GM18498 (cell line): ENCODE data around the gene POU2F1.

Source experiments
- ATAC-seq: cut with Tn5 transposase; IDR thresholded peaks from one replicate; pipeline ENCODE4 v1.9.1; 2021; ENCODE audit warnings: mild to moderate bottlenecking, moderate library complexity; ENCODE audit not compliant: unreplicated experiment

POU2F1 gene

DNA sequence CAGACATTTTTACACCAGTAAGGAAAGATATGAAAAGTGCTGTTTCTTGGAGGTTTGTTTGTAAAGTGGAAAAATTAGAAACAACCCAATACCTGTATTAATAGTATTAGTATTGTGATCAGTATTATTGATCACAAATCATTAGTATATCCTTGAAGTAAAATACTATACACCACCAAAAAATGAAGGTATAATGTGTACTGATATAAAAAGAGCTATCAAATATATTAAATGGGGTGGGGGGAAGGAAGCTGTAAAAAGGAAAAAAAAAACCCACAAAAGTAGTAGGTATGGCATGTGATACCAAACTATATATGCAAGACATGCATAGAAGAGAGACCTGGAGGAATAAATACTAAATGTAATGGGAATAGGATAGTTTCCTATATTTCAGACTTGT, 46.3 kb downstream of the POU2F1 start:
- no peak for ATAC-seq

DNA sequence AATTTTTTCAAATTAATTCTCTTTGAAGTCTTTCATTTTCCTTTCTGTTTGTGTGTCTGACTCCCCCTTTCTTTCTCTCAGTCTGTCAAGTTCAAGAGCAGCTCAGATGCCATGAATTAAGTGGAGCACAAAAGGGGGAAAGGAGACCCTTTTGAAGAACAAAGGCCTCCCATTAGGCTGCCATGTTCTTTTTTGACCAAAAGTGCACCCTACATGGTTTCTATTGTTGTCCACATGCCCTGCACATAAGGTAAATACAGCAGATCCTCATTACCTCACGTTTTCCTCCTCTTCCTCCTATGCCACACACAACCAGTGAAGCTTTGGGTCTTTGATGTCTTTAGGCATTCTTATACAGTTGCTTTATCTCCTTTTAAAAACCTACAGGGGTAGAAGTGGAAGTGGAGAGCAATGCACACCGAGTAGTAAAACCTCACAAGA, 47.7 kb downstream of the POU2F1 start:
- ATAC-seq = no peak

DNA sequence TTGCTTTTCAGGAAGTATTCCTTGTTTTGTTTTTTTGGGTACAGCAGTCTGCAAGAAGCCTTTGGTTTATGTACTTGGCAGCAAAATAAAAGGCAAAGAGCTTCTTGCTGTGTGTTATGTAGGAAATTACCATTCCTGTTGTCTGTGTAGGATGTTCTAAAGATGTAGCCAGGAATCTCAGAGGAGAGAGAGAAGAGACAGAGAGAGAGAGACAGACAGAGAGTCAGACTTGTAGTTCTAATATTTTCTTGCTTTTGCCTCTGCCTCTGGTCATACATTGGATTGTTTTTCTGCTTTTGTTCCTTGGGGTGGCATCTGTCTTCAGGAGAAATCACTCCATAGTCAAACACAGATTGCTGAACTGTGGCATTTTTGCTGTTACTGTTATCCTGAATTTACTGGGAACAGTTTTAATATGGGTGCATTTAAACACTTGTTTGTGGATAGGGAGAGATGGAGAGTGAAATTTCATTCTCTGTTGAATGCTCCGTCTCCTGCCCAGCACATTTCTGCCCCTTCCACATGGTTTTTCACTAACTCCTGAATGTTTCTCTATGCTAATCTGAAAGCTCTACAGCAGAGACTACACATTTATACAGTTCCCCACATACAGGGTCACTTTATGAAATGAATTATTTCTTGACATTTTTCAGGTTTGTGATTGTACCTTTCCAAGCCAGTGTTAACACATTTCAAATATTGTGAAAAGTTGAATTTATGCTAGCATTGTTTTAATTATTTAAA, 49.8 kb downstream of the POU2F1 start:
- no peak for ATAC-seq

DNA sequence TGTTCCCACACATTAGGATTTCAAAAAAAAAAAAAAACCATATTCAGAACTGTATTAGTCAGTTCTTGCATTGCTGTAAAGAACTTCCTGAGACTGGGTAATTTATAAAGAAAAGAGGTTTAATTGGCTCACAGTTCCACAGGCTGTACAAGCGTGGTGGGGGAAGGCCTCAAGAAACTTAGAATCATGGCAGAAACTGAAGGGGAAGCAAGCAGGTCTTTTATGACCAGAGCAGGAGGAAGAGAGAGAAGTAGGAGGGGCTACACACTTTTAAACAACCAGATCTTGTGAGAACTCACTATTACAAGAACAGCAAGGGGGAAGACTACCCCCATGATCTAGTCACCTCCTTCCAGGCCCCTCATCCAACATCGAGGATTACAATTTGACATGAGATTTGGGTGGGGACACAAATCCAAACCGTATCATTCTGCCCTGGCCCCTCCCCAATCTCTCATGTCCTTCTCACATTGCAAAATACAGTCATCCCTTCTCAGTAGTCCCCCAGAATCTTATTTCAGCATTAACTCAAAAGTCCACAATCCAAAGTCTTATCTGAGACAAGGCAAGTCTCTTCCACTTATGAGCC, 51.8 kb downstream of the POU2F1 start:
- no peak for ATAC-seq

DNA sequence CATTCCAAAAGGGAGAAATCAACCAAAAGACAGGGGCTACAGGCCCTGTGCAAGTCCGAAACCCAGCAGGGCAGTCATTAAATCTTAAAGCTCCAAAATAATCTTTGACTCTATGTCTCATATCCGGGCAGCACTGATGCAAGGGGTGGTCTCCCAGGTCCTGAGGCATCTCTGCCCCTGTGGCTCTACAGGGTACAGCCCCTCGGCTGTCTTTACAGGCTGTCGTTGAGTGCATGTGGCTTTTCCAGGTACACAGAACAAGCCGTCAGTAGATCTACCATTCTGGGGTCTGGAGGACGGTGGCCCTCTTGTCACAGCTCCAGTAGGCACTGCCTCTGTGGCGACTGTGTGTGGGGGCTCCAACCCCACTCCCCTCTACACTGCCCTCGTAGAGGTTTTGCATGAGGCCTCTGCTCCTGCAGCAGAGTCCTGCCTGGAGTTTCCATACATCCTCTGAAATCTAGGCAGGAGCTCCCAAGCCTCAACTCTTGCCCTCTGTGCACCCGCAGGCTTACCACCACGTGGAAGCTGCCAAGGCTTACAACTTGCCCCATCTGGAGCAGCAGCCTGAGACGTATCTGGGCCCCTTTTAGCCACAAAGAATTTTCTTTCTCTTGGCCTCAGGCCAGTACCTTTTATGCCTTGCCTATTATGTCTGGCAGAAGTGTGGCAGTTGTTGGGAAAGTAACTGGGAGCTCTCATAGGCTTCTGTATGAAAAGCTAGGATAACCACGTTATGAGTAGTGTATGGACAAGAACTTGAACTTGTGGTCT, 52.5 kb downstream of the POU2F1 start:
- ATAC-seq = no peak

DNA sequence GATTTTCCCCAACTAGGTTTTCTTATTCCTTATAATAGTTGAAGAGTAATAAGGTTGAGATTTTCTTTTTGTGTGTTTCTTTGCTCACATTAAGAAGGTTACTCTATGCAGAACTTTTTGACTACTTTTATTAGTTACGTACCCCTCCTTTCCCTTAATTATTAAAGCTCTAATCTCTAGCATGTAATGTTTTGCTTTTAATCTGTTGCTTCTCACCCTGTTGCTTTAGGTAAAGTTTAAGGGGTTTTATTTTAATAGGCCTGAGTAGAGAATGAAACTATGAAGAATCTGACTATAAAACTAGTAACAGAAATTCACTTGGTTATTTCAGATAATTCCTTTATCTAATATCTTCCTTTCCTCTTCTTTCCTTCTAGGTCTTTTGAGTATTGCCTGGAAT, 53.4 kb downstream of the POU2F1 start:
- no peak for ATAC-seq

DNA sequence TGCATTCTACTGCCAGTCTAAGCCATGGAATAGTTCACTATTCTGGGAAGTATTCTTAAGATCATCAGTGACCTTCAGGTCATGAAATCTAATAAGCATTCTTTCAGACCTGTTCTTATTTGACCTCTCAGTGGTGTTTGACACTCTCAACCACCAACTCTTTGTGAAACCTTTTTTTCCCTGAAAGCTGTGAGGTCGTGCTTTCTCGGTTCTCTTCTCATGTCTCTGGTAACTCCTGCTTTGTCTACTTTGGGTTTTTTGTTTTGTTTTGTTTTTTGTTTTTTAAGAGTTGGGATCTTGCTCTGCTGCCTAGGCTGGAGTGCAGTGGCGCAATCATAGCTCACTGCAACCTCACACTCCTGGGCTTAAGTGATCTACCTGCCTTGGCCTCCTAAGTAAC, 56.3 kb downstream of the POU2F1 start:
- ATAC-seq = peak; percentile 90

DNA sequence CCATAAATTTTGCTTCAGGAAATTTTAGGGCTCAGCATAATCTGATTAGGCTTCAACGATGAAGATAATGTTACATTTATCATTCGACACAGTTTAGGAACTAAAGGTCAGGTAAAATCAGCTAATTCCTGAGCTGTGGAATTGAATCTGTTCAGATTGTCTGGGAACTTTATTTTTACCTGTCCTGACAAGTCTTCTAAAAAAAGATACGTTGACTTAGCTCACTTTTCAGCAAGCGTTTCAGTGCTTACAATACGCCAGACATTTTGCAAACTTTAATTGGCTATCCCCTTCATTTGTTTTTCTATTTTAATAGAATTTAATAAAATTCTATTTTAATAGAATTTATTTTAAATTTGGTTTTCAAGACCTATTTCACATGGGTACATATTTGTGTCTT, 57.8 kb downstream of the POU2F1 start:
- ATAC-seq = no peak

DNA sequence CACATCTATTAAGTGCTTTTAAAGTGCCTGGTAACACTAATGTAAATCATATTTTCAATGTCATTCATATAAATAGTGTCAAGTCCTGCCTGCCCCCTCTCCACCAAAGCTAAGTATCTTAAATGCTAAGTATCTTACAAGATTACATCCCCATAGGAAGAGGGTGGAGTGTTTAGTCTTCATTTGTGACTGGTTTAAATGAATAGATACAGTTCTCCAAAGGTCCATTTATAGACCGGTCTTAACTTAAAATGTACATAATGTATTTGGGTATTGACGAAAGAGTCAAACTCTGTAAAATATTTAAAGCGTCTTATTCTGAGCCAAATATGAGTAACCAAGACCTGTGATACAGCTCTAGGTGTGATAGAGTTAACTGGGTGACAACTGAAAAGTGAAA, 60.2 kb downstream of the POU2F1 start:
- no peak for ATAC-seq

DNA sequence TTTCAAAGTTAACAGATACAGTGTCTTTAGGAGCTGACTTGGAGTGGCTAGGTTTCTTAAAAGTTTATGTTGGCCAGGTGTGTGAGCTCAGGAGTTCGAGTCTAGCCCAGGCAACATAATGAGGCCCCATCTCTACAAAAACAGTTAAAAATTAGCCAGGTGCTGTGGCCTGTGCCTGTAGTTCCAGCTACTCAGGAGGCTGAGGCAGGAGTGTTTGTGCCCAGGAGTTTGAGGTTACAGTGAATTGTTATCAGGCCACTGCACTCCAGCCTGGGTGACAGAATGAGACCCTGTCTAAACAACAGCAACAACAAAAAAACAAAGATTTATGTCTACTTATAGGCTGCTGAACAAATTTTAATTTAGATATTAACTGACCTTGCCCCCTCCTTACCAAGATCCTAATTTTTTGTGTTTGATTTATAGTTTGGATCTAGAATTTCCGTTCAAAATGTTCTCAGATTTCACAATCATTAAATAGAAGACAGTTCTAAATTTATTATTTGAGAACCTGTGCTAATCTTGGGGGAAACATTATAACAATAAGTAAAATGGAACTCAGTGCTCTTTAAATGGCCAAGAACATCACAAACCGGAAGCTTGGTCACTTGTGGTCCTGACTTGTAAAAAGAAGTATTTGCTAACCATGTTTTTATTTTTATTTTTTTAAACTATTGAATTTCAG, 67.8 kb downstream of the POU2F1 start:
- no peak for ATAC-seq

DNA sequence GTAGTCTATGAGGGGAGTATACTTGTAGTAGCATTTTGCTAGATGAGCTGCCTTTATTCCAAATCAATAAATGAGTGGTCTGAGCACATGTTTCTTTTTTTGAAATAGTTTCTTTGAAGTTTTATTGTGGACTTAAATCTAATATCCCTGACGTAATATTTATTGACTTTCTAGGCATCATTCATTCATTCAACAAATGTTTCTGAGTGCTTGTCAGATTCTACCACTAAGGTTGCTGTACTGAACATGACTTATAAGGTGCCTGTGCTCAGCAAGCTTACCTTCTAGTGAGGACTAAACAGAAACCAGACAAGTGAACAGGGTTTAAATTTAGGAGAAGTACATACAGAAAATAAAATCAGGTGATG, 68.4 kb downstream of the POU2F1 start:
- no peak for ATAC-seq

DNA sequence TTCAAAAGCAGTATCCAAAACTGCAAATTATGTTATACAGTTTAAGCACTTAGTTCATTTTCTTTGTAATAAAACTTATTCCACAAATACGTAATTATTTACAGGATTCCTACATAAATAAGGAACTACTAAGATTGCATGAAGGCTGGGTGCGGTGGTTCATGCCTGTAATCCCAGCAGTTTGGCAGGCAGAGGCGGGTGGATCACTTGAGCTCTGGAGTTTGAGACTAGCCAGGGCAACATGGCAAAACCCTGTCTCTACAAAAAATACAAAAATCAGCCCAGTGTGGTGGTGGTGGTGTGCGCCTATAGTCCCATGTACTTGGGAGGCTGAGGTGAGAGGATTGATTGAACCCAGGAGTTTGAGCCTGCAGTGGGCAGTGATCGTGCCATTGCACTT, 69.3 kb downstream of the POU2F1 start:
- no peak for ATAC-seq

DNA sequence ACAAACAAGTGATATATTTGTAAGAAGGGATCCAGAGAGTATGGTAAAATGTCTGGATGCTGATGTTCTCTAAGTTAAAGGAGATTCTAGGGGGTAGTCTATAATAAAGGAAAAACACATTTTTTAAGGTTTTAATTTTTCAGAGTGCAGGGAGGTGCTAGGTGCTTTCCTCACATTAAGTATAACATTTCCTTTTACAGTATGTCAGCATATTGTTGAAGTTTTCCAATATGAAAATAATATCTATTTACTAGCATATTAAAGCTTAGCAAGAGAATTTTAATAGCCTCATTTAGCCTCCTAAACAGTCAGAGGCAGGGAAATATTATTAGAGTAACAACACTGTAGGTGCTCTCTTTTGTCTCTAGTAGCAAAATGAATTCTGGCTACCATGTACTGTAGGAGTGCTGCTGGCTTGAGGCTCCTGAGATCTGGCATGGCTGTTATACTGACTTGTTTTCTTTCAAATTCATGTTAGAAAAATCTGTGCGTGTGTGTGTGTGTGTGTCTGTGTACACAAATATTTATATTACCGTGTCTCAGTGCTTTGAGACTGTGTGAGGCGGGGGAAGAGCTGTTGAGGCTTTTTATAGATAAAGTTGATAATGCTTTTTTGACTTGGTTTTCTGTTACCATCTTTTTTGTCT, 71.0 kb downstream of the POU2F1 start:
- no peak for ATAC-seq

DNA sequence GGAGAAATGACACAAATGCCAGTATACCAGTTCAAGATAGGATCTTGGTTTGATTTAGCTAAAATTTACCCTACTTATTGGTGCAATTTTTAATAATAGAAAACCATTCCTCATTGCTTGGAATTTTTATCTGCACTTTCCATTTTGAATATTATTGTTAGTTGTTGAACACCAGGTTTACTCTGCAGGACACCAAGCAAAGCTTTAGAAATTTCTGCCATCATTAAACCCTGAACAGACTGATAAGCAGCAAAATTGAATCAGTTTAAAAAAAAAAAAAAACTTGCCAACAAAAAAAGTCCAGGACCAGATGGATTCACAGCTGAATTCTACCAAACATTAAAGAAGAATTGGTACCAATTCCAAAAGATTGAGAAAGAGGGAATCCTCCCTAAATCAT, 71.5 kb downstream of the POU2F1 start:
- ATAC-seq = no peak

DNA sequence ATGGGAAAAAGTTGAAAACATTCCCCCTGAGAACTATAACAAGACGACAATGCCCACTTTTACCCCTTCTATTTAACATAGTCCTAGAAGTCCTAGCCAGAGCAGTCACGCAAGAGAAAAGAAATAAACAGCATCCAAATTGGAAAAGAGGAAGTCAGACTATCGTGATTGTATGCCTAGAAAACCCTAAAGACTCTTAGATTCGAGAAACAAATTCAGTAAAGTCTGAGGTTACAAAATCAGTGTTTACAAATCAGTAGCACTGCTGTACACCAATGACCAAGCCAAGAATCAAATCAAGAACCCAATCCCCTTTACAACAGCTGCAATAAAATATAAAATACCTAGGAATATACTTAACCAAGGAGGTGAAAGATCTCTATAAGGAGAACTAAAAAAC, 72.4 kb downstream of the POU2F1 start:
- ATAC-seq = no peak

DNA sequence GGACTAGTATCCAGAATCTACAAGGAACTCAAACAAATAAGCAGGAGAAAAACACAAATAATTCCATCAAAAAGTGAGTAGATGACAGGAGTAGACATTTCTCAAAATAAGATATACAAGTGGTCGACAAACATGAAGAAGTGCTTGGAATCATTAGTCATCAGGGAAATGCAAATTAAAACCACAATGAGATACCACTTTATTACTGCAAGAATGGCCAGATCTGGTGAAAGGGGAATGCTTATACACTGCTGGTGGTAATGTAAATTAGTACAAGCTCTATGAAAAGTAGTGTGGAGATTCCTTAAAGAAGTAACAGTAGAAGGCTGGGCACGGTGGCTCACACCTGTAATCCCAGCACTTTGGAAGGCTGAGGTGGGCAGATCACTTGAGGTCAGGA, 73.8 kb downstream of the POU2F1 start:
- no peak for ATAC-seq

DNA sequence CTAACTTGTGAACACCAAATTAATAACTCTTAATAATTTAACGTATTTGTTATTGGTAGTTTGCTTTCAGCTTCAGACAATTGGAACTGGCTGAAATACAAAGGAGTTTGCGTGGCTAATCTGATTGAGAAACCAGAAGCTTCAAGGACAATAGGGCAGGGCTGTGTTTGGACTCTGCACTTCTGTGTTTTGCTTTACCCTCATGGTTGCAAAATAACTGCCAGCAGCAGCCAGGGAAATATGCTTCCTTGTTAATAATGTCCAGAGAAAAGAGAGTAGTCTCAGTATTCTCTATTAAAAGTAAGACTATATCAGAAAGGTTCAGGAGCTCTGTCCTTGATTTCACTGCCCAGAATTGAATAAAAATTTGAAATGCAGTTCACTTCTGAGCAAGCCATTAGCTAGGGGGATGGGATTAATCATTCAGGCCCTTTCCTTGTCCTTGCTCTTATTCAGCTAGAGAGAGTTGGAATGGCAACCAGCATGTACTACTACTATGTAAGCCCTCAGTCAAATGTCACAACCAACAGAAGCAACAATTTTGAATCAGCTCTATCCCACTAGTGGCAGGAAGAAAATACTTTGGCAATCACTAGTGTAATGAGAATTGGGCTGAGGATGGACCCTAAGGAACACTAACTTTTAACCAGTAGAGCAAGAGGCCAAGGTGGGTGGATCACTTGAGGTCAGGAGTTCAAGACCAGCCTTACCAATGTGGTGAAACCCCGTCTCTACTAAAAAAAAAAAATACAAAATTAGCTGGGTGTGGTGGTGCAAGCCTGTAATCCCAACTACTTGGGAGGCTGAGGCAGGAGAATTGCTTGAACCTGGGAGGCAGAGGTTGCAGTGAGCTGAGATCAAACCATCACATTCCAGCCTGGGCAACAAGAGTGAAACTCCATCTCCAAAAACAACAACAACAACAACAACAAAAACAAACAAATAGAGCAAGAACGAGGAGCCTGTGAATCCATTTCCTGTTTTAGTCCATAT, 76.8 kb downstream of the POU2F1 start:
- ATAC-seq = no peak

DNA sequence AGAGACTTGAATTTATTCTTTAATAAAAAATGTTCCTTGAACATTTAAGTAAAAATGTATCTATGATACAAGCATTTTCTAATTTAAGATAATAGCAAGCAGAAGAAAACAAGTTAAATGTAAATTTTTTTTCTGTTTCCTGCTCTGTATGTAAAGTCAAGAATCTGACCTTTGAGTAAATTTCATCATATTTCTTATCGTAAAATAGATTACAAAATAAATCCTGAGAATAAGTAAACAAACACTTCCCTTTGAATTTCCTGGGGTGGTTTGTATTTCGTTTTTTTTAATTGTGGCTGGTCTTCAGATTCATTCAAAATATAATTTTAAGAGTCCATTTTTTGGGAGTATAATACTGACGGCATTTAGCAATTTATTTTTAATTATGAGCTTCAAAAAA, 77.6 kb downstream of the POU2F1 start:
- ATAC-seq = no peak

DNA sequence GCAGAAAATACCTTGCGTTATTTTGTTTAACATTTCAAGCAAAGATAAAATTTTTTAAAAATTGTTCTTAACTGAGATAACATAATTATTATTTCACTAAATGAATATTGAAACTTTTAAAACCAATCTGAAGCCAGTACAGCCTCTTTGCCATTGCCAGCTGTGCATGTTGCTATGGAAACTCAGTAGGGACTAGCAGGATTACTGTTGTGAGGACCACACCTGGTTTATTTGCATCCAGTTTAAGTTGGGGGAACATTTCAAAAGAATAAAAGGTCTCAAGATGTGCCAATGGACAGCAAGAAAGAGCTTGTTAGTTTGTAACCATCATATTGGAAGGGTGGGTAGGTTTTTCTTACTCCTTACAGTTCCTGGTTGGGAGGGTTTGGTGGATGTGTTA, 80.7 kb downstream of the POU2F1 start:
- no peak for ATAC-seq

DNA sequence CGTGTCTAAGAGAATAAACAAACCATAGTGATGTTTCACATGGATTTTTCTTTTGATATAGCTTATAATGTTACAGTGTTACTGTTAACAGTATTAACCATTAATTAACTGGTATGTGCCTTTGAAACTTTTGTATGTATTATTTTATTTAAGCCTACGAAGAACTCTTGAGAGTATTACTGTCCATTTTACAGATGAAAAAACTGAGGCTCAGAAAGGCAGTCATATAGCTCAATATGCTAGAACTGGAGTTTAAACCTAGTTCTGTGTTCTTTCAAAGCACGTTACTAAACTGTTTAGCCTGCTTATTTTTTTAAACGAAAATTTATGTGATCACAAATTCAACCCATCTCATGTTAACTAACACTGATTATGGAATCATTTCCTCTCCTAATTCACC, 83.5 kb downstream of the POU2F1 start:
- ATAC-seq = no peak
